Prostate gland (tissue), 2 donors: ENCODE data around the gene DCHS2.

Source experiments
- CTCF ChIP-seq, 4 experiments: fragments of 200-600 bp in 2 of 4; fragments of 450-650 bp in 2 of 4; sonication (generic) in 2 of 4; IDR thresholded peaks; 1 replicate in 3 of 4; 2 replicates in 1 of 4; pipeline ENCODE4 v1.5.1; 2016 to 2019; ENCODE audit warnings: antibody characterized with exemption in 4 of 4, mild to moderate bottlenecking in 2 of 4, moderate library complexity in 2 of 4
- POLR2AphosphoS5 ChIP-seq: sonication (generic); formaldehyde crosslinking; IDR thresholded peaks from one replicate; pipeline ENCODE4 v1.6.1; 2017; ENCODE audit warnings: antibody characterized with exemption

- TF ChIP-seq CTCF (IDR thresholded peaks at IDR 0.05) (no peak), POLR2AphosphoS5 (no peak)
These were observed 283.2 kb downstream of the DCHS2 start for GRCh38 chr4:154208424-154208823.
